HepG2 (cell line): Measurements from ENCODE around the gene SEMA7A.

Source experiments
- CTCF ChIP-seq: sonication (generic); formaldehyde crosslinking; IDR thresholded peaks from 2 replicates; pipeline ENCODE4 v1.5.0; 2020; ENCODE audit warnings: mild to moderate bottlenecking, missing genetic modification reagents, moderate library complexity
- DRAP1 ChIP-seq: IDR thresholded peaks from 2 replicates; pipeline ENCODE4 v1.6.1; 2016; ENCODE audit warnings: missing genetic modification reagents, missing compliant biosample characterization
- EZH2 ChIP-seq: conservative IDR thresholded peaks from 2 replicates; pipeline ENCODE4 v1.6.1; 2012; ENCODE audit warnings: mild to moderate bottlenecking, low read depth, low read length, moderate library complexity
- KLF9 ChIP-seq: IDR thresholded peaks from 2 replicates; pipeline ENCODE4 v1.6.1; 2016; ENCODE audit warnings: low read depth
- MAFF ChIP-seq: IDR thresholded peaks from 2 replicates; pipeline ENCODE4 v1.6.1; 2011; ENCODE audit warnings: low read depth, low read length, improper control_type of control experiment
- MAX ChIP-seq: IDR thresholded peaks from 2 replicates; pipeline ENCODE4 v1.6.1; 2012; ENCODE audit warnings: inconsistent platforms
- PAX8 ChIP-seq: sonication (generic); formaldehyde crosslinking; IDR thresholded peaks from 2 replicates; pipeline ENCODE4 v1.8.0; 2022; ENCODE audit warnings: mild to moderate bottlenecking, missing genetic modification reagents, borderline replicate concordance
- TAF1 ChIP-seq: sonication (generic); formaldehyde crosslinking; IDR thresholded peaks from 2 replicates; pipeline ENCODE4 v1.4.0; 2020; ENCODE audit warnings: missing genetic modification reagents
- ZNF331 ChIP-seq: sonication (generic); formaldehyde crosslinking; IDR thresholded peaks from 2 replicates; pipeline ENCODE4 v1.4.0; 2020; ENCODE audit warnings: missing genetic modification reagents
- ZNF800 ChIP-seq: sonication (generic); formaldehyde crosslinking; IDR thresholded peaks from 2 replicates; pipeline ENCODE4 v1.4.0; 2020; ENCODE audit warnings: missing genetic modification reagents

- TF ChIP-seq ZNF331 (no peak), DRAP1 (no peak), PAX8 (CRISPR knock-in tag) (no peak), CTCF (CRISPR knock-in tag) (peak; percentile 82), TAF1 (no peak), ZNF800 (no peak), MAX (no peak), KLF9 (CRISPR knock-in tag) (no peak), MAFF (no peak), EZH2 (no peak)
These were observed 58.5 kb downstream of the SEMA7A start for GRCh38 chr15:74375303-74375693.
